A673 (cell line): ENCODE results near the gene ATP2B1. TPM values are rescaled to one million over a fixed set of nuclear protein-coding genes. Genes with fewer than 3 reads are reported as not detected.
A peak's percentile ranks its signal among the peaks of the same experiment; 100 is the strongest.

Source experiments
- BruUV-seq: library from RNA; stranded (reverse); fragments of 400-500 nt; replicated peaks from 2 replicates; lab custom pipeline; 2021; lab: Mats Ljungman, UMichigan
- CTCF ChIA-PET: fragments of 300-600 bp; sonication (Branson Sonifier 250); formaldehyde crosslinking; loops from one replicate; lab custom pipeline; 2022; ENCODE audit warnings: antibody characterized with exemption; lab: Charles Lee
- POLR2A ChIA-PET: fragments of 300-600 bp; sonication (Branson Sonifier 250); formaldehyde crosslinking; loops from one replicate; lab custom pipeline; 2022; ENCODE audit warnings: antibody characterized with exemption; ENCODE audit not compliant: low non-redundant PET; lab: Charles Lee
- DNase-seq: peaks from one replicate; pipeline ENCODE4 v3.0.0-alpha.2; 2015; ENCODE audit warnings: low spot score
- H3K27ac ChIP-seq: fragments of 200-600 bp; sonication (generic); 2 replicates; pipeline ENCODE4 v1.5.1; 2016; ENCODE audit warnings: mixed run types, low read depth, mild to moderate bottlenecking, mixed read lengths, antibody characterized with exemption, low read length; ENCODE audit not compliant: poor library complexity, severe bottlenecking
- H3K27me3 ChIP-seq: fragments of 200-600 bp; sonication (generic); replicated peaks from 2 replicates; pipeline ENCODE4 v1.6.1; 2017; ENCODE audit warnings: mixed run types, low read depth, mild to moderate bottlenecking, mixed read lengths, antibody characterized with exemption, low read length; ENCODE audit not compliant: insufficient read depth, poor library complexity
- H3K36me3 ChIP-seq: fragments of 200-600 bp; sonication (generic); 2 replicates; pipeline ENCODE4 v1.6.1; 2016; ENCODE audit warnings: mixed run types, mild to moderate bottlenecking, mixed read lengths, antibody characterized with exemption, low read length; ENCODE audit not compliant: insufficient read depth, poor library complexity, severe bottlenecking
- H3K4me1 ChIP-seq: fragments of 200-600 bp; sonication (generic); 2 replicates; pipeline ENCODE4 v1.6.1; 2017; ENCODE audit warnings: mixed run types, mild to moderate bottlenecking, mixed read lengths, antibody characterized with exemption, low read length; ENCODE audit not compliant: insufficient read depth, poor library complexity, severe bottlenecking
- H3K4me3 ChIP-seq: fragments of 200-600 bp; sonication (generic); 2 replicates; pipeline ENCODE4 v1.5.1; 2016; ENCODE audit warnings: low read depth, mixed run types, mild to moderate bottlenecking, mixed read lengths, low read length; ENCODE audit not compliant: poor library complexity, severe bottlenecking
- H3K9me3 ChIP-seq: fragments of 200-600 bp; sonication (generic); 2 replicates; pipeline ENCODE4 v1.6.1; 2016; ENCODE audit warnings: mixed run types, low read depth, mild to moderate bottlenecking, mixed read lengths, antibody characterized with exemption, low read length; ENCODE audit not compliant: poor library complexity, severe bottlenecking
- EZH2 ChIP-seq: fragments of 200-600 bp; sonication (generic); IDR thresholded peaks from 2 replicates; pipeline ENCODE4 v1.6.1; 2017; ENCODE audit warnings: borderline replicate concordance, low read depth, mild to moderate bottlenecking, mixed read lengths, antibody characterized with exemption, low read length; ENCODE audit not compliant: poor library complexity, severe bottlenecking
- intact Hi-C: fragments of 100-400 bp; cut with micrococcal nuclease; formaldehyde crosslinking; loops from one replicate; pipeline ENCODE4 v1.10.0; 2022; ENCODE audit not compliant: unreplicated experiment
- total RNA-seq: library from RNA; stranded (reverse); gene quantifications from 2 replicates; pipeline ENCODE4 v1.2.3, GENCODE V29; 2021
- TF ChIP-seq, protein P1 (sequence below): fragments of 300-800, 200-600 bp; sonication (generic); conservative IDR thresholded peaks from 2 replicates; pipeline ENCODE4 v1.5.1; 2017; ENCODE audit warnings: low read depth, mild to moderate bottlenecking, antibody characterized with exemption, low read length, moderate library complexity, mixed read lengths

Gene ATP2B1
- total RNA-seq, 1 experiment from 2014 or later, result 44.2 TPM

DNA sequence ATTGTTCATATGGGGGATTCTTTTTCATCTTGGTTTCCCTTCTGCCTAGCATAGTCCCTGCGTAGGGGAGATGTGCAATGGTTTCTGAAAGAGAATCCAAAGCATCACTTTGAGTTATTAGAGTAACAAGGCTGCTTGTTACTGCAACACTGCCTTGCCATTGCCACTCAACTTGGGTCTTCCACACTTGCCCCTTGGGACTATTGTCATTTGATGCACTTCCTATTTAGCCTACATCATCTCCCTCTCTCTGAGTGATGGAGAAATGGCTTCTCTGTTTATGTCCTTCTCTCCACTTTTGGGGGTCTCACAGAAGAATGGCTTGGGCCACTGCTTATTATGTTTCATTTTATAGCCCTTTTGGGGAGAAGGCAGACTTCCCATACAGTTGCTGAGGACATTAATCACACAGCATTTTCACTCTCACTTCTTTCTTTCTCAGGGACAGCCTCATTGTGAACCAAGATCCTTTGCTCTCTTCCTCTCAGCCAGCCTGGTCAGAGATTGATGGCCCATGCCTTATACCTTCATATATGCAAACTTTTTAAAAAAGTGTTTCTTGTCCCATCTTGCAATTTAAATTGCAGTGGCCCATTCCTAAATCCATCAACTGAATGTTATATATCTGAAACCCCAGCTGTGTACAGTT is 131.9 kb downstream of the ATP2B1 start:
- Histone ChIP-seq H3K27ac (no peak overlapping the region), H3K4me3 (no peak overlapping the region), H3K4me1 (peaks cover 46% of the 10 kb centered on the region), H3K9me3 (no peaks in the 10 kb centered on the region), H3K36me3 (no peaks in the 10 kb centered on the region), H3K27me3 (no peaks in the 10 kb centered on the region)
- TF ChIP-seq, protein P1, sequence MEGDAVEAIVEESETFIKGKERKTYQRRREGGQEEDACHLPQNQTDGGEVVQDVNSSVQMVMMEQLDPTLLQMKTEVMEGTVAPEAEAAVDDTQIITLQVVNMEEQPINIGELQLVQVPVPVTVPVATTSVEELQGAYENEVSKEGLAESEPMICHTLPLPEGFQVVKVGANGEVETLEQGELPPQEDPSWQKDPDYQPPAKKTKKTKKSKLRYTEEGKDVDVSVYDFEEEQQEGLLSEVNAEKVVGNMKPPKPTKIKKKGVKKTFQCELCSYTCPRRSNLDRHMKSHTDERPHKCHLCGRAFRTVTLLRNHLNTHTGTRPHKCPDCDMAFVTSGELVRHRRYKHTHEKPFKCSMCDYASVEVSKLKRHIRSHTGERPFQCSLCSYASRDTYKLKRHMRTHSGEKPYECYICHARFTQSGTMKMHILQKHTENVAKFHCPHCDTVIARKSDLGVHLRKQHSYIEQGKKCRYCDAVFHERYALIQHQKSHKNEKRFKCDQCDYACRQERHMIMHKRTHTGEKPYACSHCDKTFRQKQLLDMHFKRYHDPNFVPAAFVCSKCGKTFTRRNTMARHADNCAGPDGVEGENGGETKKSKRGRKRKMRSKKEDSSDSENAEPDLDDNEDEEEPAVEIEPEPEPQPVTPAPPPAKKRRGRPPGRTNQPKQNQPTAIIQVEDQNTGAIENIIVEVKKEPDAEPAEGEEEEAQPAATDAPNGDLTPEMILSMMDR, result no peak
- TF ChIP-seq EZH2, result no peak
- POLR2A ChIA-PET, result no interaction called here
- CTCF ChIA-PET, result no interaction called here
- no TSS peak for BruUV-seq
- intact Hi-C loops, result no loop called here
- no peak for DNase-seq

- Histone ChIP-seq H3K9me3 (no peaks in the 10 kb centered on the region), H3K4me3 (no peak overlapping the region), H3K36me3 (no peaks in the 10 kb centered on the region), H3K27ac (no peak overlapping the region), H3K27me3 (no peaks in the 10 kb centered on the region), H3K4me1 (peaks cover 53% of the 10 kb centered on the region)
- ChIA-PET CTCF (no interaction called here), POLR2A (no interaction called here)
- no peak for DNase-seq
- no TSS peak for BruUV-seq
- no peak for TF ChIP-seq EZH2
- TF ChIP-seq, protein P1, result no peak
- intact Hi-C loops, result no loop called here
Observed at GRCh38 chr12:89575374-89575773, 133.3 kb downstream of the ATP2B1 start.

GRCh38 chr12:89574736-89575208 is 133.9 kb downstream of the ATP2B1 start:
- Histone ChIP-seq H3K9me3 (no peaks in the 10 kb centered on the region), H3K36me3 (no peaks in the 10 kb centered on the region), H3K27ac (no peak overlapping the region), H3K27me3 (no peaks in the 10 kb centered on the region), H3K4me3 (no peak overlapping the region), H3K4me1 (peaks cover 53% of the 10 kb centered on the region)
- TF ChIP-seq, protein P1, result no peak
- no peak for TF ChIP-seq EZH2
- BruUV-seq, result no TSS peak
- ChIA-PET POLR2A (no interaction called here), CTCF (no interaction called here)
- intact Hi-C loops, result no loop called here
- peak; percentile 73 for DNase-seq
